ENCODE measurements around the gene PACS2. TPM values are rescaled to one million over a fixed set of nuclear protein-coding genes. Genes with fewer than 3 reads are reported as not detected.

Gene PACS2
- total RNA-seq, 4 donors from 2014 or later, result 37.1 to 116 (median 52.2) TPM

DNA sequence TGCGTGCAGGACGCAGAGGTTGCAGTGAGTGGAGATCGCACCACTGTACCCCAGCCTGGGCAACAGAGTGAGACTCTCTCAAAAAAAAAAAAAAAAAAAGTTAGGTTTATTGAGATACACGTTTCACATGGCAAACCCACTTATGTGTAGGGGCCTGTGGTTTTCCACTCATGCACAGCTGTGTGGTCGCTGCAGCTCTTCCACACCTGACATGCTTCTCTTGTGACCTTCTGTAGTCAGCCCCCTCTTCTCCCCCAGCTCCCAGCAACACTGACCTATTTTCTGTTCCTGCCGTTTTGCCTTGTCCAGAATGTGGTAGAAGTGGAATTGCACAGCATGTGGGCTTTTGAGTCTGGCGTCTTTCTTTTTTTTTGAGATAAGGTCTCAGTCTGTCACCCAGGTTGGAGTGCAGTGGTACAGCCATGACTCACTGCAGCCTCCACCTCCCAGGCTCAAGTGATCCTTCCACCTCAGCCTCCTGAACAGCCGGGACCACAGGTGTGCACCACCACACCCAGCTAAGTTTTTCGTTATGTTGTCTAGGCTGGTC is 113.5 kb downstream of the PACS2 start:
- DNase-seq, result no peak
- Histone ChIP-seq H3K27me3 (no peaks in the 10 kb centered on the region), H3K36me3 (no peaks in the 10 kb centered on the region), H3K9me3 (no peaks in the 10 kb centered on the region), H3K4me1 (no peaks in the 10 kb centered on the region), H3K4me3 (no peak overlapping the region), H3K27ac (no peak overlapping the region)
- intact Hi-C loops (cut with DNase I; ENCODE audit: low total_unique reads), result no loop called here
- no peak for TF ChIP-seq POLR2A (IDR thresholded peaks at IDR 0.05)
- TF ChIP-seq, protein P1, sequence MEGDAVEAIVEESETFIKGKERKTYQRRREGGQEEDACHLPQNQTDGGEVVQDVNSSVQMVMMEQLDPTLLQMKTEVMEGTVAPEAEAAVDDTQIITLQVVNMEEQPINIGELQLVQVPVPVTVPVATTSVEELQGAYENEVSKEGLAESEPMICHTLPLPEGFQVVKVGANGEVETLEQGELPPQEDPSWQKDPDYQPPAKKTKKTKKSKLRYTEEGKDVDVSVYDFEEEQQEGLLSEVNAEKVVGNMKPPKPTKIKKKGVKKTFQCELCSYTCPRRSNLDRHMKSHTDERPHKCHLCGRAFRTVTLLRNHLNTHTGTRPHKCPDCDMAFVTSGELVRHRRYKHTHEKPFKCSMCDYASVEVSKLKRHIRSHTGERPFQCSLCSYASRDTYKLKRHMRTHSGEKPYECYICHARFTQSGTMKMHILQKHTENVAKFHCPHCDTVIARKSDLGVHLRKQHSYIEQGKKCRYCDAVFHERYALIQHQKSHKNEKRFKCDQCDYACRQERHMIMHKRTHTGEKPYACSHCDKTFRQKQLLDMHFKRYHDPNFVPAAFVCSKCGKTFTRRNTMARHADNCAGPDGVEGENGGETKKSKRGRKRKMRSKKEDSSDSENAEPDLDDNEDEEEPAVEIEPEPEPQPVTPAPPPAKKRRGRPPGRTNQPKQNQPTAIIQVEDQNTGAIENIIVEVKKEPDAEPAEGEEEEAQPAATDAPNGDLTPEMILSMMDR (IDR thresholded peaks at IDR 0.05), result no peak

DNA sequence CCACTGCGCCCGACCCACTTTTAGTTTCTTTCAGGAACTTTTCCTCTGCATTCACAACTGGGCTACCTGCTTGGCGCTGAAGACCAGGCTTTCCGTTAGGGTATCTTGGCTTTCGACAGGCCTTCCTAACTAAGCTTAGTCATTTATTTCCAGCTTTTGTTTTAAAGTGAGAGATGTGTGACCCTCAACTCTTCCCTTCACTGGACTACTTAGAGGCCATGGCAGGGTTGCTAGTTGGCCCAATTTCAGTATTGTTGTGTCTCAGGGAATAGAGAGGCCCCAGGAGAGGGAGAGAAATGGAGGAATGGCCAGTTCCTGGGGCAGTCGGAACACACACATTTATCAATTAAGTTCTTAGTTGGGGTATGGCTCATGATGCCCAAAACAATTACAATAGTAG is 115.5 kb downstream of the PACS2 start:
- no peak overlapping the region for H3K4me3 ChIP-seq
- no peak overlapping the region for H3K27ac ChIP-seq
- no peaks in the 10 kb centered on the region for H3K4me1 ChIP-seq
- no peak for TF ChIP-seq POLR2A (IDR thresholded peaks at IDR 0.05)
- TF ChIP-seq, protein P1 (IDR thresholded peaks at IDR 0.05), result no peak
- H3K36me3 ChIP-seq, result no peaks in the 10 kb centered on the region
- intact Hi-C loops (cut with DNase I; ENCODE audit: low total_unique reads), result no loop called here
- no peaks in the 10 kb centered on the region for H3K27me3 ChIP-seq
- H3K9me3 ChIP-seq, result no peaks in the 10 kb centered on the region
- no peak for DNase-seq

DNA sequence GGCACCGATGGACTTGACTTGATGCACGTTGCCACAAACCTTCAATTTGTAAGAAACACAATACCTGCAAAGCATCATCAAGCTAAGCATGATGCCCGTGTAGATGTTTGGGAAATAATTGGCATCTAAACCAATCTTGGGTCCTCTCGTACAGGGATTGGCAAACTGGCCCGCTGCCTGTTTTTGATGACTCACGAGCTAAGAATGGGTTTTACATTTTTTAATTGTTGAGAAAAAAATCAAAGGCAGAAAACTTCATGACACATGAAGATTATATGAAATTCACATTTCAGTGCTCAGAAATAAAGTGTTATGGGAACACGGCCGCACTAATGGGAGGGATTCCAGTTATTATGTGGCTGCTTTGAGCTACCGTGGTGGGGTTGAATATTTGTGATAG is 116.0 kb downstream of the PACS2 start:
- H3K27ac ChIP-seq, result no peak overlapping the region
- DNase-seq, result no peak
- intact Hi-C loops (cut with DNase I; ENCODE audit: low total_unique reads), result no loop called here
- H3K36me3 ChIP-seq, result no peaks in the 10 kb centered on the region
- no peaks in the 10 kb centered on the region for H3K4me1 ChIP-seq
- no peak overlapping the region for H3K4me3 ChIP-seq
- no peaks in the 10 kb centered on the region for H3K27me3 ChIP-seq
- no peaks in the 10 kb centered on the region for H3K9me3 ChIP-seq
- TF ChIP-seq, protein P1 (IDR thresholded peaks at IDR 0.05), result no peak
- TF ChIP-seq POLR2A (IDR thresholded peaks at IDR 0.05), result no peak

DNA sequence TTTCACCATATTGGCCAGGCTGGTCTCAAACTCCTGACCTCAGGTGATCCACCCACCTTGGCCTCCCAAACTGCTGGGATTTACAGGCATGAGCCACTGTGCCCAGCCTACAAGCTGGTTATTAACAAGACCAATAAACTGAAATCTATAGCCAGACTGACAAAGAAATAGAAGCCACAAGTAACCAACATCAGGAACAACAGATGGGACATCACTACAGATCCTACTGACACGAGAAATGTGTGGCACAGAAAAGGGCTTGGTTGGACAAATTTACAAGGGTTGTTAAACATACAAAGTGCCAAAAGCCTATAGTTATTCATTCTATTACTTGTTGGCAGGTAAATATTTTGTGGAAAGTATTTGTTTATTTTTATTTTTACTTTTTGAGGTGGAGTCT is 116.7 kb downstream of the PACS2 start:
- Histone ChIP-seq H3K27me3 (no peaks in the 10 kb centered on the region), H3K9me3 (no peaks in the 10 kb centered on the region), H3K4me3 (no peak overlapping the region), H3K4me1 (no peaks in the 10 kb centered on the region), H3K36me3 (no peaks in the 10 kb centered on the region), H3K27ac (no peak overlapping the region)
- DNase-seq, result no peak
- TF ChIP-seq, protein P1 (IDR thresholded peaks at IDR 0.05), result no peak
- TF ChIP-seq POLR2A (IDR thresholded peaks at IDR 0.05), result no peak
- intact Hi-C loops (cut with DNase I; ENCODE audit: low total_unique reads), result no loop called here

DNA sequence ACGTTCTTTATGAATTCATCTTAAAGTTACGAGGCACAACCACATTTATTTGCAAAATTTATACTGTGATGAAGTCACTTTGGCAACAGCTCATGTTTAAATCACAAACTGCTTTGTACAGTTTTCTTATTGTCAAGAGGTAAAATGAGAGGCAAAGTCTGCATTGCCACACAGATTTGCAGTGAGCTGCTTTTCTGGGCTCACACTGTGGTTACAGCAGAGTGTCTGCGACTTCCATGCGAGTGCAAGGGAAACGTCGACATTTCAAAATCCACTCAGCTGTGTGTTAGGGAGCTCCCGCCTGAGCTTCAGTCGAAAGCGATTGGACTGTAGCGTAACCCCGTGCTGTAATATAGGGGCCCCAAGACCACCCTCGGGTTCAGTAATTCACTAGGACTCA is 118.1 kb downstream of the PACS2 start:
- no peaks in the 10 kb centered on the region for H3K9me3 ChIP-seq
- no peak overlapping the region for H3K4me3 ChIP-seq
- no peaks in the 10 kb centered on the region for H3K36me3 ChIP-seq
- DNase-seq, result no peak
- H3K27ac ChIP-seq, result no peak overlapping the region
- H3K4me1 ChIP-seq, result no peaks in the 10 kb centered on the region
- no peaks in the 10 kb centered on the region for H3K27me3 ChIP-seq
- TF ChIP-seq, protein P1 (IDR thresholded peaks at IDR 0.05), result no peak
- no peak for TF ChIP-seq POLR2A (IDR thresholded peaks at IDR 0.05)
- intact Hi-C loops (cut with DNase I; ENCODE audit: low total_unique reads), result no loop called here
